Body of pancreas (tissue), 4 donors: ENCODE measurements around the gene EIF5AL1. TPM values are rescaled to one million over a fixed set of nuclear protein-coding genes. Genes with fewer than 3 reads are reported as not detected.

ENCODE experiments used
- ATAC-seq: fragments of 150-250 bp; one replicate; pipeline ENCODE4 v1.9.1; 2016
- DNase-seq, 4 donors: peaks; one replicate each; pipeline ENCODE4 v3.0.0-alpha.2; 2019
- H3K27ac ChIP-seq, 4 donors: fragments of 200-600 bp; sonication (generic); 1 replicate in 3 of 4; 2 replicates in 1 of 4; pipeline versions ENCODE4 v1.5.1 to v1.6.1; 2016 to 2019; ENCODE audit warnings: mild to moderate bottlenecking in 1 of 4, mixed read lengths in 1 of 4, moderate library complexity in 1 of 4
- H3K27me3 ChIP-seq, 2 donors: fragments of 200-600 bp; sonication (generic); one replicate each; pipeline ENCODE4 v1.6.0; 2016; ENCODE audit warnings: mild to moderate bottlenecking in 1 of 2
- H3K36me3 ChIP-seq, 2 donors: fragments of 200-600 bp; sonication (generic); replicated peaks in 1 of 2; 2 replicates each; pipeline ENCODE4 v1.5.1; 2016; ENCODE audit warnings: low read depth in 2 of 2; ENCODE audit not compliant: insufficient read depth in 1 of 2
- H3K4me1 ChIP-seq: fragments of 200-600 bp; sonication (generic); one replicate; pipeline ENCODE4 v1.6.0; 2016
- H3K4me3 ChIP-seq, 2 donors: fragments of 200-600 bp; sonication (generic); 1 replicate in 1 of 2; 2 replicates in 1 of 2; pipeline ENCODE4 v1.5.1; 2016 to 2019
- H3K9me3 ChIP-seq, 3 donors: fragments of 200-600 bp; sonication (generic); 1 replicate in 2 of 3; 2 replicates in 1 of 3; pipeline ENCODE4 v1.5.1; 2016
- POLR2A ChIP-seq, 3 donors: fragments of 450-650 bp; IDR thresholded peaks; one replicate each; pipeline ENCODE4 v1.6.1; 2016; ENCODE audit warnings: antibody characterized with exemption in 3 of 3, mild to moderate bottlenecking in 2 of 3
- WGBS, 2 donors: methylation state at CpG; one replicate each; pipeline ENCODE4 v1.1.5; 2017; 5-methylcytosine and 5-hydroxymethylcytosine counted together
- intact Hi-C: fragments of 100-400 bp; cut with DNase I; formaldehyde crosslinking; loops from one replicate; pipeline ENCODE4 v1.15.1; 2023
- total RNA-seq, 2 donors: library from RNA; depleted of rRNA; stranded (reverse); fragments of >200 nt; gene quantifications; one replicate each; pipeline ENCODE4 v1.1.0, GENCODE V29; 2016
- TF ChIP-seq, protein P1 (sequence below), 7 experiments: fragments of 450-650 bp in 4 of 7; fragments of 200-600 bp in 3 of 7; sonication (generic) in 3 of 7; IDR thresholded peaks; one replicate each; pipeline ENCODE4 v1.5.1; 2016 to 2019; ENCODE audit warnings: antibody characterized with exemption in 7 of 7

EIF5AL1 gene
- total RNA-seq, 2 donors from 2014 or later: not detected

GRCh38 chr10:79490400-79491142, 21.8 kb upstream of the EIF5AL1 start:
- H3K27me3 ChIP-seq: no peaks in the 10 kb centered on the region
- no peak overlapping the region for H3K27ac ChIP-seq
- H3K4me3 ChIP-seq: no peak overlapping the region
- ATAC-seq: no peak
- WGBS, 2 donors: 81 to 86% methylated on average over 4 to 9 of the region's 9 CpGs
- intact Hi-C loops: no loop called here
- no peaks in the 10 kb centered on the region for H3K36me3 ChIP-seq
- H3K9me3 ChIP-seq: no peaks in the 10 kb centered on the region
- DNase-seq: peak in 1 of 4 donors; percentile 22
- no peaks in the 10 kb centered on the region for H3K4me1 ChIP-seq
- no peak for TF ChIP-seq POLR2A (IDR thresholded peaks at IDR 0.05)
- TF ChIP-seq, protein P1, sequence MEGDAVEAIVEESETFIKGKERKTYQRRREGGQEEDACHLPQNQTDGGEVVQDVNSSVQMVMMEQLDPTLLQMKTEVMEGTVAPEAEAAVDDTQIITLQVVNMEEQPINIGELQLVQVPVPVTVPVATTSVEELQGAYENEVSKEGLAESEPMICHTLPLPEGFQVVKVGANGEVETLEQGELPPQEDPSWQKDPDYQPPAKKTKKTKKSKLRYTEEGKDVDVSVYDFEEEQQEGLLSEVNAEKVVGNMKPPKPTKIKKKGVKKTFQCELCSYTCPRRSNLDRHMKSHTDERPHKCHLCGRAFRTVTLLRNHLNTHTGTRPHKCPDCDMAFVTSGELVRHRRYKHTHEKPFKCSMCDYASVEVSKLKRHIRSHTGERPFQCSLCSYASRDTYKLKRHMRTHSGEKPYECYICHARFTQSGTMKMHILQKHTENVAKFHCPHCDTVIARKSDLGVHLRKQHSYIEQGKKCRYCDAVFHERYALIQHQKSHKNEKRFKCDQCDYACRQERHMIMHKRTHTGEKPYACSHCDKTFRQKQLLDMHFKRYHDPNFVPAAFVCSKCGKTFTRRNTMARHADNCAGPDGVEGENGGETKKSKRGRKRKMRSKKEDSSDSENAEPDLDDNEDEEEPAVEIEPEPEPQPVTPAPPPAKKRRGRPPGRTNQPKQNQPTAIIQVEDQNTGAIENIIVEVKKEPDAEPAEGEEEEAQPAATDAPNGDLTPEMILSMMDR (IDR thresholded peaks at IDR 0.05): no peak

- Histone ChIP-seq H3K9me3 (no peaks in the 10 kb centered on the region), H3K36me3 (no peaks in the 10 kb centered on the region), H3K27me3 (no peaks in the 10 kb centered on the region), H3K27ac (no peak overlapping the region), H3K4me3 (no peak overlapping the region), H3K4me1 (no peaks in the 10 kb centered on the region)
- ATAC-seq (no peak), DNase-seq (no peak)
- TF ChIP-seq, protein P1 (IDR thresholded peaks at IDR 0.05): no peak
- TF ChIP-seq POLR2A (IDR thresholded peaks at IDR 0.05): no peak
- WGBS, 2 donors: 74 to 85% methylated on average over 3 to 6 of the region's 6 CpGs
- intact Hi-C loops: no loop called here
Observed at GRCh38 chr10:79491143-79491835, 21.0 kb upstream of the EIF5AL1 start.

DNA sequence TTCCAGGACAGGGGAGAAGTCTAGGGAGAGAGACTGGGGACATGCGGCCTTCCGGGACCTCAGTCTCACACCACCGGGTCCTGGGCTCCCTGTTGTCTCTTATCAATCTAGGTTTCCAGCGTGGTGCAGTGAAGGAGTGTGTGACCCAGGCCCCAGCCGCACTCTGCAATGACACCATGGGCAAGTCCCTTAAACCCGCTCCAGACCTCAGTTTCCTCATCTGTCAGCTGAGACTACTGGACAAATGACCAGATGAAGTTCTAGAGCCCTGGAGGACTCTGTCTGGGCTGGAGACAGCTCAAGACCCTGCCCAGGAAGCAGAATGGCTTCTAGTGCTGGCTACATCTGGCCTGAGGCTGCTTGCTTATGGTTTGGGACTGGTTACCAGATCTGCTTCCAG, 20.1 kb upstream of the EIF5AL1 start:
- no peaks in the 10 kb centered on the region for H3K36me3 ChIP-seq
- DNase-seq (no peak), ATAC-seq (no peak)
- H3K4me1 ChIP-seq: no peaks in the 10 kb centered on the region
- no peaks in the 10 kb centered on the region for H3K27me3 ChIP-seq
- intact Hi-C loops: no loop called here
- H3K27ac ChIP-seq: no peak overlapping the region
- WGBS, 2 donors: 95% methylated on average over 6 of the region's 6 CpGs; no CpG with 5 or more reads in 1 of the 2 donors
- H3K4me3 ChIP-seq: no peak overlapping the region
- no peak for TF ChIP-seq POLR2A (IDR thresholded peaks at IDR 0.05)
- TF ChIP-seq, protein P1 (IDR thresholded peaks at IDR 0.05): no peak
- no peaks in the 10 kb centered on the region for H3K9me3 ChIP-seq

DNA sequence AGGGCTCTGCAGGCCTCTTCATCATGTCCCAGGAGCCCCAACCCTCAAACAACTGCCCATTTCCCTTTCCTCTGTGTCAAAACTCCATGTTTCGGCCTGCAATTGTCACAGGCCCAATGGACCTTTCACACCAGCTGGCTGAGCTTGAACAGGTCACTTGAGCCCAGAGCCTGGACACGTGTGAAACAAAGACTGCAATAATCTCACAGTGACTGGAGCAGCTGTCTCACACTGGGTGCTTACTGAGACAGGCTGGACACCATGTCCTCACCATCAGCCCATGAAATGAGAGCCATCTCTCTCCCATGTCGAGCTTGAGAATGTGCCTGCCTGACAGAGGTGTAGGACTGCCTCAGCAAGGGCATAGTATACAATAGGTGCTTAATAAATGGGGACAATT, 19.5 kb upstream of the EIF5AL1 start:
- intact Hi-C loops: no loop called here
- TF ChIP-seq POLR2A (IDR thresholded peaks at IDR 0.05): no peak
- TF ChIP-seq, protein P1 (IDR thresholded peaks at IDR 0.05): no peak
- H3K27ac ChIP-seq: no peak overlapping the region
- ATAC-seq: no peak
- WGBS, 2 donors: 69 to 74% methylated on average over 2 to 3 of the region's 3 CpGs
- H3K4me1 ChIP-seq: no peaks in the 10 kb centered on the region
- H3K9me3 ChIP-seq: no peaks in the 10 kb centered on the region
- no peaks in the 10 kb centered on the region for H3K36me3 ChIP-seq
- DNase-seq: no peak
- H3K4me3 ChIP-seq: no peak overlapping the region
- H3K27me3 ChIP-seq: no peaks in the 10 kb centered on the region
